Nephron progenitor cell (in vitro differentiated cells): ENCODE results near the gene CEMIP.
A peak's percentile ranks its signal among the peaks of the same experiment; 100 is the strongest.

Experiments
- DNase-seq: peaks from one replicate; pipeline ENCODE4 v3.0.0; 2021
- H3K27ac Mint-ChIP-seq: 2 replicates; pipeline ENCODE4 v1.8.0; 2021; ENCODE audit warnings: mild to moderate bottlenecking, moderate library complexity, mixed read lengths
- H3K27me3 Mint-ChIP-seq: 2 replicates; pipeline ENCODE4 v1.8.0; 2021; ENCODE audit warnings: mild to moderate bottlenecking, low read depth, mixed read lengths; ENCODE audit not compliant: poor library complexity
- H3K36me3 Mint-ChIP-seq: 2 replicates; pipeline ENCODE4 v1.8.0; 2021; ENCODE audit warnings: low read depth, mixed read lengths
- H3K4me1 Mint-ChIP-seq: 2 replicates; pipeline ENCODE4 v1.8.0; 2021; ENCODE audit warnings: mixed read lengths
- H3K4me3 Mint-ChIP-seq: 2 replicates; pipeline ENCODE4 v1.8.0; 2021; ENCODE audit warnings: mild to moderate bottlenecking, moderate library complexity, mixed read lengths
- H3K9me3 Mint-ChIP-seq: 2 replicates; pipeline ENCODE4 v1.8.0; 2021; ENCODE audit warnings: mild to moderate bottlenecking, moderate library complexity, mixed read lengths
- CTCF ChIP-seq: fragments of 200-600 bp; sonication (generic); IDR thresholded peaks from 2 replicates; pipeline ENCODE4 v1.5.0; 2021; ENCODE audit warnings: antibody characterized with exemption

Gene CEMIP

DNA sequence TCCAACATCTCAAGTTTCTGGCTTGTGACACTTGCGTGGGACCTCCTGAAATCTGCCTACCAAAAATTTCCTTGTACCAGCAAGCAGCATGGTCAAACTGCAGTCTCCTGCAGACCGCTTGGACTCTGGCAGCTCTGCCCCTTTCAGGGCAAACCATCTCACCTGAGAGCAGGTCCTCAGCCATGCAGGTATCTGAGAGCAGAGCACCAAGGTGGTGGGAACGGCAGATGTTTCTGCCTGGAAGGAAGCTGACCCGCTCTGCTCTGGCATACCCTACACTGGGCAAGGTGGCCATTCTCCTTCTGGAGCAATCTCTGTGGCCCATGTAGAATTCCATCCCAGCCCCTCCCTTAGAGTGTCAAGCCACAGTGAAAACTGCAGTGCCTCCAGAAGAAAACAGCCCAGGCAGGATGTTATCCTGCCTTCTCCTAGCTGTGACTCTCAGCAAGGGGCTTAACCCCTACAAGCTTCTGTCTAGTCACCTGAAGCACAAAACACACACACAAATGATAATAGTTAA is 188.9 kb downstream of the CEMIP start:
- no peak for DNase-seq
- no peak overlapping the region for H3K27ac Mint-ChIP-seq
- no peaks in the 10 kb centered on the region for H3K27me3 Mint-ChIP-seq

GRCh38 chr15:80969316-80969715 is 190.1 kb downstream of the CEMIP start:
- no peak for DNase-seq
- Mint-ChIP-seq H3K36me3 (peaks cover 34% of the 10 kb centered on the region), H3K9me3 (peaks cover 18% of the 10 kb centered on the region), H3K27me3 (no peaks in the 10 kb centered on the region), H3K4me1 (peaks cover 6% of the 10 kb centered on the region), H3K27ac (no peak overlapping the region), H3K4me3 (no peak overlapping the region)
- TF ChIP-seq CTCF = no peak

More for the DNA sequence above, 188.9 kb downstream of the CEMIP start:
- TF ChIP-seq CTCF = no peak
- no peak overlapping the region for H3K4me3 Mint-ChIP-seq
- H3K9me3 Mint-ChIP-seq = peaks cover 27% of the 10 kb centered on the region
- no peaks in the 10 kb centered on the region for H3K4me1 Mint-ChIP-seq
- peaks cover 41% of the 10 kb centered on the region for H3K36me3 Mint-ChIP-seq

- Mint-ChIP-seq H3K4me1 (peaks cover 6% of the 10 kb centered on the region), H3K36me3 (peaks cover 26% of the 10 kb centered on the region), H3K4me3 (no peak overlapping the region), H3K27ac (no peak overlapping the region), H3K9me3 (peaks cover 10% of the 10 kb centered on the region), H3K27me3 (no peaks in the 10 kb centered on the region)
- peak; percentile 92 for TF ChIP-seq CTCF
- peak; percentile 72 for DNase-seq
Observed at GRCh38 chr15:80970018-80970657, 191.0 kb downstream of the CEMIP start.

- DNase-seq = no peak
- Mint-ChIP-seq H3K27me3 (no peaks in the 10 kb centered on the region), H3K36me3 (peaks cover 21% of the 10 kb centered on the region), H3K4me3 (no peak overlapping the region), H3K9me3 (peaks cover 5% of the 10 kb centered on the region), H3K4me1 (peaks cover 6% of the 10 kb centered on the region), H3K27ac (no peak overlapping the region)
- no peak for TF ChIP-seq CTCF
Observed at GRCh38 chr15:80970658-80971057, 191.5 kb downstream of the CEMIP start.

- peaks cover 6% of the 10 kb centered on the region for H3K4me1 Mint-ChIP-seq
- H3K4me3 Mint-ChIP-seq = no peak overlapping the region
- no peak overlapping the region for H3K27ac Mint-ChIP-seq
- TF ChIP-seq CTCF = no peak
- peaks cover 4% of the 10 kb centered on the region for H3K9me3 Mint-ChIP-seq
- peaks cover 17% of the 10 kb centered on the region for H3K36me3 Mint-ChIP-seq
- no peak for DNase-seq
- no peaks in the 10 kb centered on the region for H3K27me3 Mint-ChIP-seq
Observed at GRCh38 chr15:80971143-80971542, 192.0 kb downstream of the CEMIP start.

DNA sequence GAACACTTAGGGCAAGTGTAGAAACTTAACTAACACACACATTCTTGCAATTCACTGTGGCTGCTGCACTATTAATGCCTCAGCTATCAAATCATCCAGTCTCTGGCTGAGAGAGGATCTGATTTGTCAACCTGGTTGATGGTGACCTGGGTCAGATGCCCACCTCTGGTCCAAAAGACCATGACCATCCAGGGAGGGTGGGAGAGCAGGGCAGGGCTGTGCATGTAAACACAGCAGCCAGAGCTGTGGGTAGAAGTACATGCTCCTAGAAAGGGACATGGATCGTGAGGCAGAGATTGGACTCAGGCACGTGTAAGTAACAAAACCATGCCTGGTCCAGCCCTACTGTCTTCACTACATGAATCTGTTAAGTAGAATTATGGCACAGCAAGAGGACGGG is 193.1 kb downstream of the CEMIP start:
- Mint-ChIP-seq H3K9me3 (no peaks in the 10 kb centered on the region), H3K27ac (no peak overlapping the region), H3K4me3 (no peak overlapping the region), H3K4me1 (peaks cover 8% of the 10 kb centered on the region), H3K27me3 (no peaks in the 10 kb centered on the region), H3K36me3 (peaks cover 9% of the 10 kb centered on the region)
- no peak for TF ChIP-seq CTCF
- no peak for DNase-seq
